ENCODE results near the gene ASB10. TPM values are rescaled to one million over a fixed set of nuclear protein-coding genes. Genes with fewer than 3 reads are reported as not detected.

The ASB10 gene
- total and polyA plus RNA-seq, 2 donors (not counting 1 experiment from before 2014, with no cell fraction given): not detected

DNA sequence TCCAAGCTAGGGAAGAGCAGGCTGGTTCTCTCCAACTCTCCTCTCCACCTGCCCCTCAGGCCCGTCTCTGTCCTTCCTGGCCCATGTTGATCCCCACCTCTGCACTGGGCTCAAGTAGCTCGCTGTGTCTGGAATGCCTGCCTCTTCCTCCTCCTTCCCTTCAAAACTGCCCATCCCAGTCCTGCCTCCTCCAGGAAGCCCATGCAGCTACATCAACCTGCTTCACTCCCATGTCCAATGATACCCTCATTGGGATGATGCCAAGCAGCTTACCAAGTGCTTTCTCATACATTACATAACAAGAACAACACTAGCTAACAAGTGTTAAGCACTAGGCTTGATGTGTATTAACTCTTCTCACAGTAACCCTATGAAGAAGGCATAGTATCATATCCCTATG is 8.2 kb downstream of the ASB10 start:
- H3K27ac ChIP-seq (ENCODE audit: low read length in 2 of 2): no peak overlapping the region
- Mint-ChIP-seq H3K27me3 (peaks cover 36% of the 10 kb centered on the region), H3K4me1 (no peaks in the 10 kb centered on the region), H3K4me3 (no peak overlapping the region), H3K27ac (no peak overlapping the region), H3K9me3 (ENCODE audit: insufficient read depth) (no peaks in the 10 kb centered on the region)
- no peaks in the 10 kb centered on the region for H3K79me2 ChIP-seq (ENCODE audit: control insufficient read depth, insufficient read depth, low read length)
- DNase-seq (no peak), ATAC-seq (ENCODE audit: low read depth) (no peak)
- POLR2A ChIA-PET: no interaction called here
- no peaks in the 10 kb centered on the region for H3K36me3 ChIP-seq (replicated peaks in 1 of 2; ENCODE audit: control extremely low read depth in 1 of 2, control insufficient read depth in 1 of 2, extremely low read depth in 1 of 2, insufficient read depth in 2 of 2, low read length in 1 of 2)
- H4K20me1 ChIP-seq (ENCODE audit: control insufficient read depth, insufficient read depth, low read length, poor library complexity, severe bottlenecking): no peaks in the 10 kb centered on the region
- H3K4me1 ChIP-seq (ENCODE audit: control insufficient read depth in 2 of 2, insufficient read depth in 2 of 2, low read length in 2 of 2): no peaks in the 10 kb centered on the region
- TF ChIP-seq EZH2 (IDR thresholded peaks at IDR 0.05; ENCODE audit: borderline replicate concordance, insufficient read depth, low read depth, low read length, poor library complexity, severe bottlenecking): no peak
- TF ChIP-seq, protein P1, sequence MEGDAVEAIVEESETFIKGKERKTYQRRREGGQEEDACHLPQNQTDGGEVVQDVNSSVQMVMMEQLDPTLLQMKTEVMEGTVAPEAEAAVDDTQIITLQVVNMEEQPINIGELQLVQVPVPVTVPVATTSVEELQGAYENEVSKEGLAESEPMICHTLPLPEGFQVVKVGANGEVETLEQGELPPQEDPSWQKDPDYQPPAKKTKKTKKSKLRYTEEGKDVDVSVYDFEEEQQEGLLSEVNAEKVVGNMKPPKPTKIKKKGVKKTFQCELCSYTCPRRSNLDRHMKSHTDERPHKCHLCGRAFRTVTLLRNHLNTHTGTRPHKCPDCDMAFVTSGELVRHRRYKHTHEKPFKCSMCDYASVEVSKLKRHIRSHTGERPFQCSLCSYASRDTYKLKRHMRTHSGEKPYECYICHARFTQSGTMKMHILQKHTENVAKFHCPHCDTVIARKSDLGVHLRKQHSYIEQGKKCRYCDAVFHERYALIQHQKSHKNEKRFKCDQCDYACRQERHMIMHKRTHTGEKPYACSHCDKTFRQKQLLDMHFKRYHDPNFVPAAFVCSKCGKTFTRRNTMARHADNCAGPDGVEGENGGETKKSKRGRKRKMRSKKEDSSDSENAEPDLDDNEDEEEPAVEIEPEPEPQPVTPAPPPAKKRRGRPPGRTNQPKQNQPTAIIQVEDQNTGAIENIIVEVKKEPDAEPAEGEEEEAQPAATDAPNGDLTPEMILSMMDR (IDR thresholded peaks at IDR 0.05): no peak
- no peak overlapping the region for H2AFZ ChIP-seq (ENCODE audit: insufficient read depth, low read depth, low read length, poor library complexity, severe bottlenecking)
- H3K4me3 ChIP-seq (ENCODE audit: control extremely low read depth in 1 of 5, extremely low read depth in 1 of 5, insufficient read depth in 1 of 5, low read depth in 2 of 5, low read length in 4 of 5): no peak overlapping the region
- 86% methylated on average over 2 of the region's 2 CpGs for WGBS (ENCODE audit: insufficient coverage)
- peaks cover 0 to 14% (median 2%) of the 10 kb centered on the region in 4 experiments for H3K27me3 ChIP-seq (replicated peaks in 1 of 4; ENCODE audit: control extremely low read depth in 1 of 4, control insufficient read depth in 3 of 4, insufficient read depth in 4 of 4, low read length in 3 of 4)
- no peak overlapping the region for H3K9ac ChIP-seq (ENCODE audit: low read length)
- CTCF ChIA-PET: no interaction called here
- peaks cover 0 to 11% (median 0%) of the 10 kb centered on the region in 3 donors for H3K9me3 ChIP-seq (ENCODE audit: control extremely low read depth in 1 of 3, control insufficient read depth in 2 of 3, insufficient read depth in 1 of 3, low read length in 2 of 3)
- no peak overlapping the region for H3K4me2 ChIP-seq (replicated peaks; ENCODE audit: low read depth, low read length, poor library complexity, severe bottlenecking)
- intact Hi-C loops (cut with micrococcal nuclease): no loop called here

DNA sequence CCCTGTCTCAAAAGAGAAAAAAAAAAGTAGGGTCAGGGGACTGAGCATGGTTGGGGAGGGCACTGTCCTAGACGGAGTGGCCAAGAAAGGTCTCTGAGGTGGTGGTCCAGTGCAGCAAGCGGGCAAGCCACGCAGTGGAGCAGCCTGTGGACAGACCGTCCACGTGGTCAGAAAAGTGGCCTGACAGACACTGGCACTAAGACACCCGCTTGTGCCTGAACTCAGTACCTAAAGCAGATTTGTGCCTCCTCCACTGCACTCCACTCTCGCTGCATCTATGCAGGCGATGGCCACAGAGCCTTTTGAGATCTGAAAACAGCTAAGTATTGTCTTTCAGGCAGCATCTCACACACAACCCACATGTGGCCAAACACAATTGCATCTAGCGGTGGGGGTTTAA is 8.8 kb downstream of the ASB10 start:
- Histone ChIP-seq H3K9ac (ENCODE audit: low read length) (no peak overlapping the region), H3K9me3 (ENCODE audit: control extremely low read depth in 1 of 3, control insufficient read depth in 2 of 3, insufficient read depth in 1 of 3, low read length in 2 of 3) (peaks cover 0 to 17% (median 0%) of the 10 kb centered on the region in 3 donors), H3K27me3 (replicated peaks in 1 of 4; ENCODE audit: control extremely low read depth in 1 of 4, control insufficient read depth in 3 of 4, insufficient read depth in 4 of 4, low read length in 3 of 4) (peaks cover 0 to 18% (median 3%) of the 10 kb centered on the region in 4 experiments), H3K27ac (ENCODE audit: low read length in 2 of 2) (no peak overlapping the region), H3K36me3 (replicated peaks in 1 of 2; ENCODE audit: control extremely low read depth in 1 of 2, control insufficient read depth in 1 of 2, extremely low read depth in 1 of 2, insufficient read depth in 2 of 2, low read length in 1 of 2) (no peaks in the 10 kb centered on the region), H3K4me2 (replicated peaks; ENCODE audit: low read depth, low read length, poor library complexity, severe bottlenecking) (no peak overlapping the region), H3K79me2 (ENCODE audit: control insufficient read depth, insufficient read depth, low read length) (no peaks in the 10 kb centered on the region), H4K20me1 (ENCODE audit: control insufficient read depth, insufficient read depth, low read length, poor library complexity, severe bottlenecking) (no peaks in the 10 kb centered on the region), H3K4me3 (ENCODE audit: control extremely low read depth in 1 of 5, extremely low read depth in 1 of 5, insufficient read depth in 1 of 5, low read depth in 2 of 5, low read length in 4 of 5) (no peak overlapping the region), H2AFZ (ENCODE audit: insufficient read depth, low read depth, low read length, poor library complexity, severe bottlenecking) (no peak overlapping the region), H3K4me1 (ENCODE audit: control insufficient read depth in 2 of 2, insufficient read depth in 2 of 2, low read length in 2 of 2) (no peaks in the 10 kb centered on the region)
- no peak overlapping the region for H3K27ac Mint-ChIP-seq
- CTCF ChIA-PET: no interaction called here
- H3K4me1 Mint-ChIP-seq: no peaks in the 10 kb centered on the region
- intact Hi-C loops (cut with micrococcal nuclease): no loop called here
- no peak for ATAC-seq (ENCODE audit: low read depth)
- no peak for DNase-seq
- H3K9me3 Mint-ChIP-seq (ENCODE audit: insufficient read depth): no peaks in the 10 kb centered on the region
- POLR2A ChIA-PET: no interaction called here
- peaks cover 38% of the 10 kb centered on the region for H3K27me3 Mint-ChIP-seq
- WGBS (ENCODE audit: insufficient coverage): 93% methylated on average over 9 of the region's 9 CpGs
- no peak for TF ChIP-seq EZH2 (IDR thresholded peaks at IDR 0.05; ENCODE audit: borderline replicate concordance, insufficient read depth, low read depth, low read length, poor library complexity, severe bottlenecking)
- TF ChIP-seq, protein P1 (IDR thresholded peaks at IDR 0.05): no peak
- no peak overlapping the region for H3K4me3 Mint-ChIP-seq
